H1 (cell line): ENCODE measurements around the gene KRTAP4-5. TPM values are rescaled to one million over a fixed set of nuclear protein-coding genes. Genes with fewer than 3 reads are reported as not detected.

Experiments used
- CTCF ChIA-PET: fragments of 300-600 bp; sonication (Branson Sonifier 250); formaldehyde crosslinking; loops from one replicate; lab custom pipeline; 2021; ENCODE audit not compliant: partially characterized antibody; lab: Charles Lee
- POLR2A ChIA-PET: fragments of 300-600 bp; sonication (Branson Sonifier 250); formaldehyde crosslinking; loops from one replicate; lab custom pipeline; 2021; ENCODE audit warnings: inconsistent platforms; ENCODE audit not compliant: partially characterized antibody; lab: Charles Lee
- DNase-seq, 2 experiments: peaks; one replicate each; pipeline versions ENCODE4 v3.0.0 to v3.0.0-alpha.2; 2010 to 2022; ENCODE audit warnings: low spot score in 2 of 2, low read depth in 1 of 2, mixed read lengths in 1 of 2
- FAIRE-seq: peaks from 2 replicates; lab custom pipeline; 2011; peaks lifted over from hg19 to GRCh38; lab: Jason Lieb, UNC
- H2AFZ ChIP-seq: 2 replicates; pipeline ENCODE4 v1.8.1; 2012; ENCODE audit warnings: low read length, inconsistent platforms
- H2AK5ac ChIP-seq: 2 replicates; pipeline ENCODE4 v1.6.1; 2013; ENCODE audit warnings: low read depth, low read length
- H2BK120ac ChIP-seq: replicated peaks from 2 replicates; pipeline ENCODE3; 2013; ENCODE audit warnings: low read depth, low read length, inconsistent platforms
- H2BK12ac ChIP-seq: 2 replicates; pipeline ENCODE4 v1.6.1; 2013; ENCODE audit warnings: low read depth, low read length
- H2BK15ac ChIP-seq: 2 replicates; pipeline ENCODE4 v1.6.1; 2013; ENCODE audit warnings: low read length
- H2BK20ac ChIP-seq: 2 replicates; pipeline ENCODE4 v1.6.1; 2013; ENCODE audit warnings: low read length
- H2BK5ac ChIP-seq: 2 replicates; pipeline ENCODE4 v1.6.1; 2013; ENCODE audit warnings: low read depth, low read length
- H3K14ac ChIP-seq: 2 replicates; pipeline ENCODE4 v1.6.1; 2013; ENCODE audit warnings: inconsistent platforms; ENCODE audit not compliant: insufficient read length
- H3K18ac ChIP-seq: 2 replicates; pipeline ENCODE4 v1.6.1; 2013; ENCODE audit warnings: low read length; ENCODE audit errors: extremely low read depth
- H3K23ac ChIP-seq: 2 replicates; pipeline ENCODE4 v1.6.1; 2013; ENCODE audit warnings: inconsistent platforms; ENCODE audit not compliant: insufficient read length
- H3K23me2 ChIP-seq: 2 replicates; pipeline ENCODE4 v1.6.1; 2013; ENCODE audit warnings: low read depth, low read length
- H3K27ac ChIP-seq: 2 replicates; pipeline ENCODE4 v1.6.1; 2011; ENCODE audit warnings: low read depth, low read length, inconsistent platforms
- H3K27me3 ChIP-seq, 4 experiments: replicated peaks in 1 of 4; 1 replicate in 1 of 4; 2 replicates in 3 of 4; pipeline versions ENCODE4 v1.6.1 to v1.8.1; 2011 to 2013; ENCODE audit warnings: low read length in 3 of 4, mild to moderate bottlenecking in 3 of 4, inconsistent platforms in 2 of 4, mixed read lengths in 2 of 4, moderate library complexity in 1 of 4; ENCODE audit not compliant: control insufficient read depth in 3 of 4, insufficient read depth in 3 of 4; ENCODE audit errors: extremely low read depth in 1 of 4
- H3K36me3 ChIP-seq, 4 experiments: 2 replicates each; pipeline versions ENCODE4 v1.6.1 to v1.8.1; 2011 to 2013; ENCODE audit warnings: mild to moderate bottlenecking in 4 of 4, low read length in 3 of 4, moderate library complexity in 2 of 4, control low read depth in 1 of 4, inconsistent platforms in 1 of 4; ENCODE audit not compliant: insufficient read depth in 4 of 4, control insufficient read depth in 2 of 4
- H3K4ac ChIP-seq: replicated peaks from 2 replicates; pipeline ENCODE3; 2013; ENCODE audit warnings: low read length, low read depth, mixed read lengths, inconsistent platforms; ENCODE audit not compliant: insufficient read length
- H3K4me1 ChIP-seq, 4 experiments: replicated peaks in 1 of 4; 1 replicate in 1 of 4; 2 replicates in 3 of 4; pipeline versions ENCODE4 v1.6.1 to v1.8.1; 2011 to 2013; ENCODE audit warnings: low read length in 3 of 4, inconsistent platforms in 2 of 4, mixed read lengths in 1 of 4; ENCODE audit not compliant: insufficient read depth in 4 of 4, control insufficient read depth in 3 of 4
- H3K4me2 ChIP-seq, 2 experiments: 2 replicates each; pipeline versions ENCODE4 v1.6.1 to v1.8.1; 2011 to 2013; ENCODE audit warnings: low read depth in 2 of 2, low read length in 2 of 2, control low read depth in 1 of 2, inconsistent platforms in 1 of 2, mild to moderate bottlenecking in 1 of 2; ENCODE audit not compliant: insufficient read depth in 1 of 2
- H3K4me3 ChIP-seq, 4 experiments: fragments of 200-600, 300-600 bp in 1 of 4; sonication (generic), shearing (Covaris generic), sonication (Bioruptor Twin) in 1 of 4; 2 replicates each; pipeline versions ENCODE4 v1.5.1 to v1.8.1; 2011 to 2016; ENCODE audit warnings: low read length in 4 of 4, low read depth in 3 of 4, control low read depth in 2 of 4, inconsistent platforms in 2 of 4, mild to moderate bottlenecking in 2 of 4, mixed read lengths in 1 of 4, moderate library complexity in 1 of 4; ENCODE audit not compliant: insufficient read depth in 2 of 4; ENCODE audit errors: extremely low read depth in 1 of 4
- H3K56ac ChIP-seq: replicated peaks from 2 replicates; pipeline ENCODE3; 2013; ENCODE audit warnings: low read depth, mild to moderate bottlenecking, mixed read lengths, low read length, inconsistent platforms; ENCODE audit not compliant: insufficient read length
- H3K79me1 ChIP-seq: 2 replicates; pipeline ENCODE4 v1.6.1; 2013; ENCODE audit warnings: low read depth, low read length, control low read depth
- H3K79me2 ChIP-seq, 2 experiments: 2 replicates each; pipeline versions ENCODE4 v1.6.1 to v1.8.1; 2012 to 2013; ENCODE audit warnings: low read length in 2 of 2, mild to moderate bottlenecking in 2 of 2, inconsistent platforms in 1 of 2; ENCODE audit not compliant: insufficient read depth in 2 of 2, control insufficient read depth in 1 of 2
- H3K9ac ChIP-seq, 4 experiments: replicated peaks in 1 of 4; 1 replicate in 1 of 4; 2 replicates in 3 of 4; pipeline versions ENCODE4 v1.6.1 to v1.8.1; 2011 to 2013; ENCODE audit warnings: low read depth in 3 of 4, low read length in 3 of 4, control low read depth in 2 of 4, mild to moderate bottlenecking in 2 of 4, moderate library complexity in 2 of 4, inconsistent platforms in 1 of 4; ENCODE audit errors: extremely low read depth in 1 of 4
- H3K9me3 ChIP-seq, 2 experiments: 2 replicates each; pipeline versions ENCODE4 v1.6.1 to v1.8.1; 2012 to 2013; ENCODE audit warnings: mild to moderate bottlenecking in 2 of 2, moderate library complexity in 2 of 2, control low read depth in 1 of 2, inconsistent platforms in 1 of 2, low read depth in 1 of 2, low read length in 1 of 2, mixed read lengths in 1 of 2; ENCODE audit not compliant: insufficient read depth in 2 of 2
- H4K20me1 ChIP-seq, 2 experiments: replicated peaks in 1 of 2; 2 replicates each; pipeline versions ENCODE3 to v1.8.1; 2011 to 2013; ENCODE audit warnings: inconsistent platforms in 2 of 2, low read length in 2 of 2, mild to moderate bottlenecking in 1 of 2; ENCODE audit not compliant: insufficient read depth in 2 of 2, control insufficient read depth in 1 of 2
- H4K5ac ChIP-seq: 2 replicates; pipeline ENCODE4 v1.6.1; 2013; ENCODE audit warnings: low read length, low read depth, mixed read lengths, inconsistent platforms; ENCODE audit not compliant: insufficient read length
- H4K8ac ChIP-seq: 2 replicates; pipeline ENCODE4 v1.8.0; 2013; ENCODE audit warnings: mild to moderate bottlenecking, moderate library complexity, low read length, inconsistent platforms; ENCODE audit not compliant: insufficient read depth; ENCODE audit errors: extremely low read depth
- H4K91ac ChIP-seq: replicated peaks from 2 replicates; pipeline ENCODE3; 2013; ENCODE audit warnings: low read length, mixed read lengths, inconsistent platforms; ENCODE audit not compliant: insufficient read length
- BACH1 ChIP-seq: IDR thresholded peaks from 2 replicates; pipeline ENCODE4 v1.6.1; 2012; ENCODE audit warnings: low read length, improper control_type of control experiment
- CHD2 ChIP-seq: IDR thresholded peaks from 2 replicates; pipeline ENCODE4 v1.6.1; 2012; ENCODE audit warnings: low read length, improper control_type of control experiment
- CREB1 ChIP-seq: IDR thresholded peaks from 2 replicates; pipeline ENCODE4 v1.6.1; 2012; ENCODE audit warnings: inconsistent platforms
- NANOG ChIP-seq: IDR thresholded peaks from 2 replicates; pipeline ENCODE4 v1.6.1; 2011; ENCODE audit warnings: low read length, low read depth, mild to moderate bottlenecking, inconsistent platforms; ENCODE audit not compliant: insufficient read depth, poor library complexity, severe bottlenecking
- POLR2AphosphoS5 ChIP-seq: IDR thresholded peaks from 2 replicates; pipeline ENCODE4 v1.6.1; 2011; ENCODE audit warnings: low read depth, low read length
- RXRA ChIP-seq: IDR thresholded peaks from 2 replicates; pipeline ENCODE4 v1.6.1; 2011; ENCODE audit warnings: low read depth, mild to moderate bottlenecking, low read length, moderate library complexity; ENCODE audit not compliant: insufficient read depth
- SIX5 ChIP-seq: IDR thresholded peaks from 2 replicates; pipeline ENCODE4 v1.6.1; 2011; ENCODE audit warnings: mild to moderate bottlenecking, low read depth, low read length
- SP2 ChIP-seq: IDR thresholded peaks from 2 replicates; pipeline ENCODE4 v1.6.1; 2012; ENCODE audit warnings: mild to moderate bottlenecking, low read length, inconsistent platforms
- TBP ChIP-seq: IDR thresholded peaks from 2 replicates; pipeline ENCODE4 v1.6.1; 2011; ENCODE audit warnings: low read depth, low read length, improper control_type of control experiment
- WGBS, 2 experiments: shearing (Covaris generic) in 1 of 2; methylation state at CpG; one replicate each; pipeline versions ENCODE4 v1.1.6 to v1.1.7; 2013 to 2015; ENCODE audit warnings: low lambda C conversion rate in 2 of 2, mixed read lengths in 2 of 2, inconsistent platforms in 1 of 2, low coverage in 1 of 2, missing lambda C conversion rate in 1 of 2; ENCODE audit not compliant: insufficient replicate concordance in 2 of 2, insufficient coverage in 1 of 2, insufficient read length in 1 of 2; ENCODE audit errors: extremely low coverage in 1 of 2, missing lambda C conversion rate in 1 of 2; 5-methylcytosine and 5-hydroxymethylcytosine counted together
- polyA plus RNA-seq, 7 experiments: library from polyadenylated mRNA; depleted of rRNA in 3 of 7; stranded (reverse) in 5 of 7; unstranded in 2 of 7; fragments of >200 nt in 5 of 7; fragments of 200-250 nt in 2 of 7; gene quantifications; 1 replicate in 5 of 7; 2 replicates in 1 of 7; 4 replicates in 1 of 7; pipeline versions ENCODE4 v1.2.1 to v1.2.3, GENCODE V29; 2011 to 2013; ENCODE audit warnings: missing spikeins in 2 of 7, mixed read lengths in 2 of 7
- total RNA-seq: library from RNA; stranded (reverse); fragmentation: NEBNext Ultra II Directional; extraction: Animal tissue kit (Norgen Biotek cat#: 25700); gene quantifications from 2 replicates; pipeline ENCODE4 v1.2.1, GENCODE V29; 2021
- TF ChIP-seq, protein P1 (sequence below): IDR thresholded peaks from 2 replicates; pipeline ENCODE4 v1.6.1; 2012; ENCODE audit warnings: inconsistent platforms

Gene KRTAP4-5
- total and polyA plus RNA-seq, 2 of the 8 experiments (the other 6 are each of a cell fraction or from before 2014, with no cell fraction given) = not detected

DNA sequence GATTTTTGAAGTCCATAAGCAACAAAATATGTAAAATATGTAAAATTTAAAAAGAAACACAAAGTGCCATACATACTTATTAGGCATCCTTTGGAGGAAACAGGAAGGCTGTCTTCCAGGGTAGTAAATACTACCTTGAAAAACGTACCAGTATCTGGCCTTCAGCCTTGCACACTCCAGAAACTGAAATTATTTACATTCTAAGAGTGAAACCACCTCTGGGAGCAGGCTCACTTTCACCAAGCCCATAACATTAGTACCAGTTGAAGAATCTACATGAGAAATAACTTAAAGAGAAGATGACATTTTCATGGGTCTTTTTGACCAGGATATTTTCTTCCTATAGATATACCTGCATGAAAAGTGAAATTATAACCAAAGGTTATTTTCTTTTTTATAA lies 46.4 kb upstream of the KRTAP4-5 start:
- H3K36me3 ChIP-seq = no peaks in the 10 kb centered on the region
- H3K23ac ChIP-seq = no peak overlapping the region
- H2BK15ac ChIP-seq = no peak overlapping the region
- no peak overlapping the region for H3K18ac ChIP-seq
- no peak overlapping the region for H2BK20ac ChIP-seq
- H2AFZ ChIP-seq = no peak overlapping the region
- H3K4ac ChIP-seq = no peak overlapping the region
- no peaks in the 10 kb centered on the region for H3K79me2 ChIP-seq
- DNase-seq = no peak
- H4K8ac ChIP-seq = no peak overlapping the region
- H4K5ac ChIP-seq = no peak overlapping the region
- no peak overlapping the region for H2BK5ac ChIP-seq
- H3K14ac ChIP-seq = no peak overlapping the region
- no peak overlapping the region for H2BK120ac ChIP-seq
- H3K27me3 ChIP-seq = no peaks in the 10 kb centered on the region
- H3K9ac ChIP-seq = no peak overlapping the region
- POLR2A ChIA-PET = no interaction called here
- no peaks in the 10 kb centered on the region for H3K79me1 ChIP-seq
- H3K4me2 ChIP-seq = no peak overlapping the region
- H3K27ac ChIP-seq = no peak overlapping the region
- no peak for FAIRE-seq
- no peak overlapping the region for H3K4me3 ChIP-seq
- TF ChIP-seq SP2 (no peak), CREB1 (no peak), CHD2 (no peak), RXRA (no peak), NANOG (no peak), POLR2AphosphoS5 (no peak), SIX5 (no peak), BACH1 (no peak), TBP (no peak)
- TF ChIP-seq, protein P1, sequence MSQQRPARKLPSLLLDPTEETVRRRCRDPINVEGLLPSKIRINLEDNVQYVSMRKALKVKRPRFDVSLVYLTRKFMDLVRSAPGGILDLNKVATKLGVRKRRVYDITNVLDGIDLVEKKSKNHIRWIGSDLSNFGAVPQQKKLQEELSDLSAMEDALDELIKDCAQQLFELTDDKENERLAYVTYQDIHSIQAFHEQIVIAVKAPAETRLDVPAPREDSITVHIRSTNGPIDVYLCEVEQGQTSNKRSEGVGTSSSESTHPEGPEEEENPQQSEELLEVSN = no peak
- H2AK5ac ChIP-seq = no peak overlapping the region
- no peak overlapping the region for H4K91ac ChIP-seq
- no peak overlapping the region for H3K56ac ChIP-seq
- 0 out of 4 replicates have a peak, but pooled peaks cover 0 to 3% of the 10 kb centered on the region in 2 experiments for H3K9me3 ChIP-seq
- H3K4me1 ChIP-seq = no peaks in the 10 kb centered on the region
- H4K20me1 ChIP-seq = no peaks in the 10 kb centered on the region
- no peak overlapping the region for H2BK12ac ChIP-seq
- WGBS, 2 experiments = 100% methylated on average over 1 of the region's 1 CpG; no CpG with 5 or more reads in 1 of the 2 experiments
- no peaks in the 10 kb centered on the region for H3K23me2 ChIP-seq
- CTCF ChIA-PET = no interaction called here
